Mesenchymal stem cell (in vitro differentiated cells and primary cell): Measurements from ENCODE around the gene FANCI.

ENCODE experiments used
- DNase-seq: peaks from one replicate; pipeline ENCODE4 v3.0.0-alpha.2; 2013
- H2AFZ ChIP-seq: one replicate; pipeline ENCODE4 v1.6.1; 2013; ENCODE audit warnings: low read depth, mild to moderate bottlenecking, control low read depth, inconsistent platforms, low read length, moderate library complexity
- H2AK5ac ChIP-seq: 2 replicates; pipeline ENCODE4 v1.6.1; 2013; ENCODE audit warnings: low read length, moderate library complexity, mild to moderate bottlenecking, inconsistent platforms; ENCODE audit not compliant: severe bottlenecking
- H2BK120ac ChIP-seq: one replicate; pipeline ENCODE4 v1.6.1; 2013; ENCODE audit warnings: low read depth, mild to moderate bottlenecking, inconsistent platforms, low read length, moderate library complexity
- H2BK12ac ChIP-seq, 2 experiments: one replicate each; pipeline ENCODE4 v1.6.1; 2013; ENCODE audit warnings: inconsistent platforms in 2 of 2, low read length in 2 of 2, mild to moderate bottlenecking in 2 of 2, moderate library complexity in 2 of 2, control low read depth in 1 of 2
- H2BK15ac ChIP-seq: one replicate; pipeline ENCODE4 v1.6.1; 2013; ENCODE audit warnings: mild to moderate bottlenecking, low read depth, inconsistent platforms; ENCODE audit not compliant: poor library complexity, severe bottlenecking
- H2BK5ac ChIP-seq: 2 replicates; pipeline ENCODE4 v1.6.1; 2013; ENCODE audit warnings: low read depth, mild to moderate bottlenecking, low read length, control low read depth, inconsistent platforms; ENCODE audit not compliant: poor library complexity, severe bottlenecking
- H3K14ac ChIP-seq, 2 experiments: one replicate each; pipeline ENCODE4 v1.6.1; 2013; ENCODE audit warnings: inconsistent platforms in 2 of 2, low read length in 2 of 2, control low read depth in 1 of 2, mild to moderate bottlenecking in 1 of 2, moderate library complexity in 1 of 2
- H3K18ac ChIP-seq, 2 experiments: one replicate each; pipeline ENCODE4 v1.6.1; 2013; ENCODE audit warnings: inconsistent platforms in 2 of 2, low read length in 2 of 2, control low read depth in 1 of 2, low read depth in 1 of 2, mild to moderate bottlenecking in 1 of 2
- H3K23ac ChIP-seq, 2 experiments: one replicate each; pipeline ENCODE4 v1.6.1; 2013; ENCODE audit warnings: inconsistent platforms in 2 of 2, low read length in 2 of 2, mild to moderate bottlenecking in 2 of 2, moderate library complexity in 2 of 2, control low read depth in 1 of 2
- H3K27ac ChIP-seq: 2 replicates; pipeline ENCODE4 v1.5.1; 2013; ENCODE audit warnings: mild to moderate bottlenecking, moderate library complexity, low read length, control low read depth, inconsistent platforms; ENCODE audit not compliant: poor library complexity, severe bottlenecking
- H3K27me3 ChIP-seq, 2 experiments: 2 replicates each; pipeline versions ENCODE4 v1.6.1 to v1.7.0; 2013; ENCODE audit warnings: low read length in 2 of 2, mild to moderate bottlenecking in 2 of 2, moderate library complexity in 2 of 2, control low read depth in 1 of 2, inconsistent platforms in 1 of 2; ENCODE audit not compliant: control insufficient read depth in 1 of 2, insufficient read depth in 1 of 2
- H3K36me3 ChIP-seq, 2 experiments: 2 replicates each; pipeline versions ENCODE4 v1.6.1 to v1.7.0; 2013; ENCODE audit warnings: low read length in 2 of 2, control low read depth in 1 of 2, inconsistent platforms in 1 of 2, low read depth in 1 of 2, mild to moderate bottlenecking in 1 of 2; ENCODE audit not compliant: insufficient read depth in 2 of 2, control insufficient read depth in 1 of 2
- H3K4ac ChIP-seq, 2 experiments: one replicate each; pipeline ENCODE4 v1.6.1; 2013; ENCODE audit warnings: inconsistent platforms in 2 of 2, low read length in 2 of 2, mild to moderate bottlenecking in 2 of 2, moderate library complexity in 2 of 2, control low read depth in 1 of 2, low read depth in 1 of 2
- H3K4me1 ChIP-seq: 2 replicates; pipeline ENCODE4 v1.6.1; 2013; ENCODE audit warnings: low read depth, low read length, control low read depth; ENCODE audit not compliant: control insufficient read depth, insufficient read depth
- H3K4me2 ChIP-seq: 2 replicates; pipeline ENCODE4 v1.6.1; 2013; ENCODE audit warnings: low read length, mild to moderate bottlenecking, inconsistent platforms; ENCODE audit not compliant: poor library complexity, severe bottlenecking
- H3K4me3 ChIP-seq, 2 experiments: 2 replicates each; pipeline versions ENCODE4 v1.5.1 to v1.7.0; 2013; ENCODE audit warnings: low read length in 2 of 2, mild to moderate bottlenecking in 2 of 2, control low read depth in 1 of 2, low read depth in 1 of 2; ENCODE audit not compliant: insufficient read depth in 1 of 2
- H3K79me1 ChIP-seq: replicated peaks from 2 replicates; pipeline ENCODE4 v1.6.1; 2013; ENCODE audit warnings: mild to moderate bottlenecking, control low read depth, low read length, inconsistent platforms; ENCODE audit not compliant: poor library complexity, severe bottlenecking
- H3K9ac ChIP-seq: 2 replicates; pipeline ENCODE4 v1.7.0; 2013; ENCODE audit warnings: mild to moderate bottlenecking, low read length, moderate library complexity
- H3K9me3 ChIP-seq: 2 replicates; pipeline ENCODE4 v1.7.0; 2013; ENCODE audit warnings: mild to moderate bottlenecking, low read length; ENCODE audit not compliant: control insufficient read depth
- H4K8ac ChIP-seq: one replicate; pipeline ENCODE4 v1.6.1; 2013; ENCODE audit warnings: inconsistent platforms, mild to moderate bottlenecking, low read length, moderate library complexity
- H4K91ac ChIP-seq: one replicate; pipeline ENCODE4 v1.6.1; 2013; ENCODE audit warnings: mild to moderate bottlenecking, low read length, inconsistent platforms
- WGBS: methylation state at CpG from one replicate; pipeline ENCODE4 v1.1.7; 2013; ENCODE audit warnings: mixed read lengths; 5-methylcytosine and 5-hydroxymethylcytosine counted together

Gene FANCI

GRCh38 chr15:89218531-89218930 is 25.2 kb upstream of the FANCI start:
- H3K27me3 ChIP-seq = peaks cover 52 to 65% of the 10 kb centered on the region in 2 experiments
- DNase-seq = no peak
- H3K14ac ChIP-seq = no peak overlapping the region
- H2BK5ac ChIP-seq = no peak overlapping the region
- H3K4me3 ChIP-seq = no peak overlapping the region
- WGBS = 88% methylated on average over 8 of the region's 8 CpGs
- H3K23ac ChIP-seq = no peak overlapping the region
- no peak overlapping the region for H2BK120ac ChIP-seq
- no peak overlapping the region for H3K4me2 ChIP-seq
- no peak overlapping the region for H3K27ac ChIP-seq
- H3K79me1 ChIP-seq = no peaks in the 10 kb centered on the region
- no peaks in the 10 kb centered on the region for H3K4me1 ChIP-seq
- no peak overlapping the region for H2BK12ac ChIP-seq
- H3K18ac ChIP-seq = no peak overlapping the region
- no peak overlapping the region for H3K9ac ChIP-seq
- no peaks in the 10 kb centered on the region for H3K36me3 ChIP-seq
- H4K8ac ChIP-seq = no peak overlapping the region
- no peak overlapping the region for H2BK15ac ChIP-seq
- H4K91ac ChIP-seq = no peak overlapping the region
- no peak overlapping the region for H3K4ac ChIP-seq
- H2AFZ ChIP-seq = no peak overlapping the region
- H3K9me3 ChIP-seq = no peaks in the 10 kb centered on the region
- no peak overlapping the region for H2AK5ac ChIP-seq

GRCh38 chr15:89221543-89221942 is 22.2 kb upstream of the FANCI start, which contains the start of gene RLBP1:
TSS of gene RLBP1 (minus strand) at chr15:89221579. CDS start at chr15:89218975, 2,604 bp downstream.
- Histone ChIP-seq H2AFZ (no peak within 1 kb of the TSS), H2BK15ac (no peak within 1 kb of the TSS), H3K9me3 (no peaks in the 10 kb centered on the region), H3K9ac (no peak within 1 kb of the TSS), H4K91ac (no peak within 1 kb of the TSS), H2BK120ac (no peak within 1 kb of the TSS), H3K27ac (no peak within 1 kb of the TSS), H3K36me3 (no peaks in the 10 kb centered on the region), H4K8ac (no peak within 1 kb of the TSS), H3K4ac (no peak within 1 kb of the TSS), H3K4me3 (no peak within 1 kb of the TSS), H3K14ac (no peak within 1 kb of the TSS), H2BK5ac (no peak within 1 kb of the TSS), H3K4me1 (no peaks in the 10 kb centered on the region), H3K27me3 (peaks cover 50 to 51% of the 10 kb centered on the region in 2 experiments), H3K23ac (no peak within 1 kb of the TSS), H2AK5ac (no peak within 1 kb of the TSS), H3K18ac (no peak within 1 kb of the TSS), H2BK12ac (no peak within 1 kb of the TSS), H3K4me2 (no peak within 1 kb of the TSS), H3K79me1 (no peaks in the 10 kb centered on the region)
- 96% methylated on average over 7 of the region's 11 CpGs for WGBS
- DNase-seq = no peak

GRCh38 chr15:89225588-89225987 is 18.2 kb upstream of the FANCI start:
- Histone ChIP-seq H2BK5ac (no peak overlapping the region), H3K4me2 (no peak overlapping the region), H2BK12ac (no peak overlapping the region), H3K4ac (no peak overlapping the region), H4K91ac (no peak overlapping the region), H3K79me1 (no peaks in the 10 kb centered on the region), H3K4me1 (no peaks in the 10 kb centered on the region), H3K14ac (no peak overlapping the region), H3K9ac (no peak overlapping the region), H2AFZ (no peak overlapping the region), H4K8ac (no peak overlapping the region), H3K23ac (no peak overlapping the region), H3K4me3 (no peak overlapping the region), H3K27me3 (peaks cover 9 to 13% of the 10 kb centered on the region in 2 experiments), H2BK120ac (no peak overlapping the region), H3K9me3 (no peaks in the 10 kb centered on the region), H3K27ac (no peak overlapping the region), H3K18ac (no peak overlapping the region), H2AK5ac (no peak overlapping the region), H3K36me3 (no peaks in the 10 kb centered on the region), H2BK15ac (no peak overlapping the region)
- WGBS = 100% methylated on average over 1 of the region's 5 CpGs
- DNase-seq = no peak

DNA sequence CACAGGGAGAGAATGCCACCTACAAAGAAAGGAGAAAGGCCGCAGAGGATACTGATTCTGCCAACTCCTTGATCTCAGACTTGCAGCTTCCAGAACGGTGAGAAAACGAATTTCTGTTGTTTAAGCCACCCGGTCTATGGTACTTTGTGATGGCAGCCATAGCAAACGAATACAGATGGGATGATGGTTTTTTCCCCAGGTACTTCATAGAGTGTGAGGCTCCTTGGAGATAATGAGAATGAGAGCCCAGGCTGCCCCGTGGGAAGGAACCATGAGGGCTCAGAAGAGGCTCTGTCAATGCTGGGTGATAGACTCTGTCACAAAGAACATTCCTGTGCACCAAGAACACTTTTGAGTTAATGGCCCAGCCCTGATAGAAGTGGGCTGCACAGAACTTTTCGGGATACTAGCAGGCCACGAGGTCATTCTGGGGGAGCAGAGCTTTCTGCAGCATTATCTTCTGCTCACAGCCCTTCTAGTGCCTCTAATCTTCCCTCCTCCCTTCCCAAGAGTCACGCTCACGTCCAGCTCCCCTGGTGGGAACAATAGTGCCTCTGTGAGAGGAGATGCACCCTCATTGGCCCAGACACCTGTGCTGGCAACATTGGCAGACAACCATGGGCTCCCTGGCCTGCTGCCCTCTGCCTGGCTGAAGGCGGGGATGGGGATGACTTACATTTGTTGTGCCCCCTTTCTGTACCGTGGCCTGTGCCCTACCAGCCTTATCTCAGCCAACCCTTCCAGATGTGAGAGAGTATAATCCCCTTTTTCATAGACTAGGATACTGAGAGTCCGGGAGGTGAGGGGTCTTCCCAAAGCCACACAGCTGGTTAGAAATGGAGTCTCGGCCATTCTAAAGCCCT is 17.2 kb upstream of the FANCI start:
- no peak overlapping the region for H4K91ac ChIP-seq
- H3K4me3 ChIP-seq = no peak overlapping the region
- peaks cover 9 to 11% of the 10 kb centered on the region in 2 experiments for H3K27me3 ChIP-seq
- H2BK120ac ChIP-seq = no peak overlapping the region
- no peak for DNase-seq
- H2AK5ac ChIP-seq = no peak overlapping the region
- no peak overlapping the region for H2BK5ac ChIP-seq
- no peaks in the 10 kb centered on the region for H3K79me1 ChIP-seq
- H3K4ac ChIP-seq = no peak overlapping the region
- no peak overlapping the region for H3K9ac ChIP-seq
- no peak overlapping the region for H3K18ac ChIP-seq
- H3K4me1 ChIP-seq = no peaks in the 10 kb centered on the region
- 86% methylated on average over 13 of the region's 14 CpGs for WGBS
- no peak overlapping the region for H2AFZ ChIP-seq
- H3K36me3 ChIP-seq = no peaks in the 10 kb centered on the region
- no peak overlapping the region for H3K23ac ChIP-seq
- H2BK15ac ChIP-seq = no peak overlapping the region
- no peak overlapping the region for H2BK12ac ChIP-seq
- no peak overlapping the region for H3K27ac ChIP-seq
- no peak overlapping the region for H4K8ac ChIP-seq
- no peaks in the 10 kb centered on the region for H3K9me3 ChIP-seq
- no peak overlapping the region for H3K4me2 ChIP-seq
- no peak overlapping the region for H3K14ac ChIP-seq
